HG02623 (cell line): ENCODE results near the gene TBCCD1.
"Not testable (repeated sequence)": the region's sequence is repeated elsewhere in the genome, so short reads cannot be mapped to it uniquely, and the experiment has no call there.

ENCODE experiments used
- ATAC-seq: cut with Tn5 transposase; IDR thresholded peaks from one replicate; pipeline ENCODE4 v1.9.1; 2021; ENCODE audit warnings: moderate library complexity; ENCODE audit not compliant: unreplicated experiment

TBCCD1 gene

GRCh38 chr3:186596568-186597287 is 29.6 kb upstream of the TBCCD1 start:
- ATAC-seq, result no peak

GRCh38 chr3:186594591-186595113 is 27.5 kb upstream of the TBCCD1 start:
- ATAC-seq, result no peak

DNA sequence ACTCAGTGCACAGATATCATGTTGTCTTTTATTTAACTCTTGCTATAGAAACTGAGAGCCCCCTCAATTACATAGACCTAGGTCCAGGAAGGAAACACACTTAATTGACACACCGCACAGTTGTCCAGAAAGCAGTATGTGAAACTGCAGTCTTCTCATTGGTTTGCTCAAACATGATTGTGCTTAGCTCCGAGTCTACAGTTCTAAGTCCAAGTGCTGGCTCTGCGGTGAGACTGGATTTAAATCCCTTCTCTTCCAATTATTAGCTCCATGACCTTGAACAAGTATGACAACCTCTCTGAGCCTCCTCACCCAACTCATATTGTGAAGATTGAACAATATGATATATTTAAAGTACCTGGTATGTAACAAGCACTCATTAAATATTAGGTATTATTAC is 26.7 kb upstream of the TBCCD1 start:
- ATAC-seq, result no peak

DNA sequence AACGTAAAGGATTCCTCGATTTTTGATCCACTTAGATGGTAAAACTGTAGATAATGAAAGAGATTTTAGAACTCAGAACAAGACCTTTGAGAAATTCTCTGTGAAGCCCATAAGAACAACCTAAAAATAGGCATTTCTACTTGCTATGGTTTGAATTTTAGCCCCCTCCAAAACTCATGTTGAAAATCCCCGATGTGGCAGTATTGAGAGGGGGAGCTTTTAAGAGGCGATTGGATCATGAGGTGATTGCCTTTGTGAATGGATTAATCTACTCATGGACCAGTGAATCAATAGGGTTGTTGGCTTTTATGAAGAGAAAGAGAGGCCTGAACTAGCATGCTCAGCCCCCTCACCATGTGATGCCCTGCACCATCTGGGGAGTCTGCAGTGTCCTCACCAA is 25.5 kb upstream of the TBCCD1 start:
- ATAC-seq, result no peak

DNA sequence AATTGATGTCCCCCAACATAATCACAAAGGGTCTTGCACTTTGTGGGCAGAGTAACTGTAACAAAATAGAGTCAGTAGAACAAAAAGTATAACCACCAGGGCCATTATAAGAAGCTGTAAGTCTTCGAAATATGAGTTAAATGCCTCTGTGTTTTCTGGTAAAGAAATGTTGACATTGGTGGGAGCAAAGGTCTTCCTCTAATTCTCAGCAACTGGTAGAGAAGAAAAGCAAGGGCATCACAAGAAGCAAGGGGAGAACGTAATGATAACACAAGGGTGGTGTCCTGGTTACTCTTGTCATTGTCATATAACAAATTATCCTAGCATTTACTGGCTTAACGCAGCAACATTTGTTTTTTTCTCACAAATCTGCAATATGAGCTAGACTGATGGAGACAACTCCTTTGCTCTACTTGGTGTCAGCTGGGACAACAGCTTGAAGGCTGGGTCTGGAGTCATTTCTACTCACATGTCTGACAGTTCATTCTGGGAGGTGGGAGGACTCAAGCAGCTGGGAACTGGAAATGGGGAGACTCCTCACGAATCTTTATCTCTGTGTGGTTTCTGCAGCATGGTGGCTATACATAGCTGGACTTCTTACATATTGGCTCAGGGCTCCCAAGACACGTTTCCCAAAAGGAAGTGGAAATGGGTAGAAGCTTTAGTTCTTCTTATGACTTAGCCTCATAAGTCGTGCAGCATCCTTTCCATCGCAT is 23.6 kb upstream of the TBCCD1 start:
- no peak for ATAC-seq

DNA sequence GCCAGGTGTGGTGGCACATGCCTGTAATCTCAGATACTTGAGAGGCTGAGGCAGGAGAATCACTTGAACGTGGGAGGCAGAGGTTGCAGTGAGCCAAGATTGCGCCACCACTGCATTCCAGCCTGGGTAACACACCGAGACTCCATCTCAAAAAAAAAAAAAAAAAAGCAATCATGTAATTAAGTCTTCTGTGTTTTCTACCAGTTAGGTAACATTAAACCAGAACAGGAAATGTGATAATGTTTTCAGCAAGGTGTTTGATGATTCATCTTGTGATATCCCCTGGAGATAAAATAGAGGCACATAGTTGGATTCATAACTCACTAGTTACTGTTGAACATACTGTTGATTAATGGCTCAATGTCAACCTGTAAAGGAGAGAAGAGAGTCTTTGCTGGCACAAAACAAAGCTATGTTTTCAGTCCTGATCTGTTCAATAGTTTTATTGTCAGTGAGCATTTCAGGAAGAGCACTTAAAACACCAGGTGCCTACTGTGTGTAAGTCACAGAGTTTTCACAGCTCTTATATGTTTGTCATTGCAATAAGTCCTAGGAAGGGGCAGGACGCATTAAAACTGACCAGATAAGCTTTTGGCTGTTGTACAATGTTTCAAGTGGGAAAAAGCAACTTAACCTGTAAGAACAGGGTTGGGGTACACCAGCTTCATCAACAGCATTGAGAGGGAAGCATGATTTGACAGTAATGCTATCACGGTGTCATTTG is 22.9 kb upstream of the TBCCD1 start:
- ATAC-seq, result no peak

DNA sequence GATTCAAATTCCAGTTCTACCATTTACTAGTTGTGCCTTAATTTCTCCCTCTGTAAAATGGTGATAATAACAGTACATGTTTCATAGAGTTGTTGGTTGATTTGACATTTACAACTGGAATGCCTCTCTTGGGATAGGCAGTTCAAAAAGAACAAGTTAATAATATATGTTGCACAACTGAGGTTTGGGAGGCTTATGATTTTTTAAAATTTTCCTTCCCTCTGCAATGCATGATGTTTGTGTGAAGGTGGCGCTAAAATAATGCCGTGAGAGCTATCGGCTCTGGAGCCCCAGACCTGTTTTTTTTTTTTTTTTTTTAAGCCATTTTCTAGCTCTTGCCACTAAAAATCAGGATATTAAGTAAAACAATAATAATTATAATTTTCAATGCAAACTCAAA is 22.0 kb upstream of the TBCCD1 start:
- ATAC-seq, result no peak

DNA sequence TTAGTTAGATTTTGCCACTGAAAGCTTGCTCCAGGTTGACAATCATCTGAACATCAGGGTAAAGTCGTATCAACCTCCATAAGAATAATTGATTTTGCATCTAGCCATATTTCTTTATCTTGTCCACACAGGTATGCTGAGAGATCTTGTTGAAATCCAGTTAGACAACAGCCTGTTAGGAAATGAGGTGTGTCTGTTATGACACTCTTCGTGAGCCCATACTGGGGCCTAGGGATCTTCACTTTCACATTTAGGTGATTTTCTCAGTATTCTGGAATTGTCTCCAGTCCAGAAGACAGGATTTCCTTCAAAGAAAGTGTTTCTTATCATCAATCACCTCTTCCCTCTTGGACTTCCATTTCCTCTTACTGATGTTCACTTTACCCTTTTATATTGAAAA is 21.5 kb upstream of the TBCCD1 start:
- ATAC-seq, result no peak

GRCh38 chr3:186587183-186587582 is 20.0 kb upstream of the TBCCD1 start:
- no peak for ATAC-seq

DNA sequence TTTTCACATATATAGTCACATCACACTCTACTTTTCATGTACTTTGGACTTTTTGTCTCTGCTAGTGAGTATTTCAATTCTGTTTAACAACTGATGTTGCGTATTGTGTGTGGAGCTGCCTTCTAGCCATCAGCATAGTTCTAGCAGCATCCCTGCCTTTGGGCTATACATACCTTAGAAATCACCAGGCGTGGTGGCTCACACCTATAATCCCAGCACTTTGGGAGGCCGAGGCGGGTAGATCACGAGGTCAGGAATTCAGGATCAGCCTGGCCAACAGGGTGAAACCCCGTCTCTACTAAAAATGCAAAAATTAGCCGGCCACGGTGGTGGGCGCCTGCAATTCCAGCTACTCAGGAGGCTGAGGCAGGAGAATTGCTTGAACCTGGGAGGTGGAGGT is 19.1 kb upstream of the TBCCD1 start:
- not testable (repeated sequence) for ATAC-seq

DNA sequence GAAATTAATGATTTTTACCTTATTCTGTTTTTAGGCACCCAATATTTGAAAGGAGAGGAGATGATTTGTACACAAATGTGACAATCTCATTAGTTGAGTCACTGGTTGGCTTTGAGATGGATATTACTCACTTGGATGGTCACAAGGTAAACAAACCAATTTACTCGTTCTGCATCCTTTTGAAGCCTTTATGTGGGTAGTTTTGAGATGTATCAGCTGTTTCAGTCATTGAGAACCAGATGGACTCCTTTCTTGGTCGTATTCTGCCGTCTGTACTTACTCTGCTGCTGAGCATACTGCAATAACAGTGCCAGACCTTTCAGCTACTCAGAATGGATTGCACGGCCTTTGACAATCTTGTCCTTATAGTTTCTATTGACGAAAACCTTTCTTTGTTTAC is 16.7 kb upstream of the TBCCD1 start:
- no peak for ATAC-seq

GRCh38 chr3:186582541-186582940 is 15.4 kb upstream of the TBCCD1 start:
- no peak for ATAC-seq

DNA sequence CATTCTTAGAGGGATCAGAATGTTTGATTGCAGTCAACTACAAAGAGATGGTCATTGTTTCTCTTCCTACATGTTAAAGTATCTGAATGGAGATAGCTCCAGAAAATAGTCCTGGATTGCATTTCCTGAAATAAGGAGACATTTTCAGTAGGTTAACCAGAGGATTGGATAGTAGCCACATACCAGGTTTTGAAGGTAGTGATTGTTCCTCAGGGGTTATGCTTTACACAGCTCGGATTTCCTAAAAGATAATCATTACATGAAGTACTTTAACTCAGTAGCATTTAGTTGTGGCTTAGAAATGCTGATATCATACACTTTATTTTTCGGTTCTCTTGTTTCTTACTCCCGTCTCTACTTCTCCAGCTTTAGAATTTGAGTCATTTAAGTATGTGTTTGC is 13.6 kb upstream of the TBCCD1 start:
- no peak for ATAC-seq

GRCh38 chr3:186577521-186577920 is 10.4 kb upstream of the TBCCD1 start:
- no peak for ATAC-seq

- no peak for ATAC-seq
Observed at GRCh38 chr3:186571644-186572013, 4.5 kb upstream of the TBCCD1 start.

- no peak for ATAC-seq
Observed at GRCh38 chr3:186570941-186571643, 4.0 kb upstream of the TBCCD1 start.

DNA sequence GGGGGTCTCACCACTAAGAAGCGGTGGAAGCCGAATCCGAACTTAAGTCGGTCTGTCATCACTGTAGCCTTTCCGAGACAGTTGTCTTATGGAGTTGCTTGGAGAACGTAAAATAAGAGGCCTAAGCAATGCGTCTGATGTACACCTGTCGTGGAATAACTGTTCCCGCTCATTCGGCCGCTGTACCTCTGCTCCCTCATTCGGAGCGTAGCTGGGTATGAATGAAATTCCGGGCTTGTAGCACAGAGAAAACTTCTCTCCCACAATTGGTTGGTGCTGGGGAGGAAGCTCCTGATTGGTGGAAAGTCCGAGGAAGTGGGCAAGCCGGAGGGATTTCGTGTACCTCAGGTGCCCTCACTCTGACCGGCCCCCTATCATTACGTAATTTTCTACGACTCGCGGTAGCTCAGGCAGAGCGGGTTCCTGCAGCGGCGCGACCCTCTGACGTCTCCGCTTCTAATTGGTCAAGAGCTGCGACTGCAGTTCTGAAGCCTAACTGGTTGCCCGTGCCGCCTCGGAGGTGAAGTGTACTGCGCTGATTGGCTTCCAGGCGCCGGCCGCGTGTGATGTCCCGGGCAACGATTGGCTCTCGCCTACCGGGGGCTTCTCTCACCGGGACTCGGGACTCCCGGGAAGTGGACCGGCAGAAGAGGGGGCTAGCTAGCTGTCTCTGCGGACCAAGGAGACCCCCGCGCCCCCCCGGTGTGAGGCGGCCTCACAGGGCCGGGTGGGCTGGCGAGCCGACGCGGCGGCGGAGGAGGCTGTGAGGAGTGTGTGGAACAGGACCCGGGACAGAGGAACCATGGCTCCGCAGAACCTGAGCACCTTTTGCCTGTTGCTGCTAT is 3.2 kb upstream of the TBCCD1 start, which contains the start of gene DNAJB11:
DNAJB11 (plus strand) TSS at position 625 of the 845 bp plus-strand sequence; CDS start at position 803, 178 bp downstream.
- ATAC-seq, result peak; percentile 84

GRCh38 chr3:186569779-186570095 is 2.6 kb upstream of the TBCCD1 start:
- no peak for ATAC-seq

GRCh38 chr3:186569361-186569760 is 2.2 kb upstream of the TBCCD1 start:
- not testable (repeated sequence) for ATAC-seq

GRCh38 chr3:186566772-186567071 is 417 bp downstream of the TBCCD1 start:
- no peak for ATAC-seq
